Measurements from ENCODE around the gene HTRA3.

The HTRA3 gene

DNA sequence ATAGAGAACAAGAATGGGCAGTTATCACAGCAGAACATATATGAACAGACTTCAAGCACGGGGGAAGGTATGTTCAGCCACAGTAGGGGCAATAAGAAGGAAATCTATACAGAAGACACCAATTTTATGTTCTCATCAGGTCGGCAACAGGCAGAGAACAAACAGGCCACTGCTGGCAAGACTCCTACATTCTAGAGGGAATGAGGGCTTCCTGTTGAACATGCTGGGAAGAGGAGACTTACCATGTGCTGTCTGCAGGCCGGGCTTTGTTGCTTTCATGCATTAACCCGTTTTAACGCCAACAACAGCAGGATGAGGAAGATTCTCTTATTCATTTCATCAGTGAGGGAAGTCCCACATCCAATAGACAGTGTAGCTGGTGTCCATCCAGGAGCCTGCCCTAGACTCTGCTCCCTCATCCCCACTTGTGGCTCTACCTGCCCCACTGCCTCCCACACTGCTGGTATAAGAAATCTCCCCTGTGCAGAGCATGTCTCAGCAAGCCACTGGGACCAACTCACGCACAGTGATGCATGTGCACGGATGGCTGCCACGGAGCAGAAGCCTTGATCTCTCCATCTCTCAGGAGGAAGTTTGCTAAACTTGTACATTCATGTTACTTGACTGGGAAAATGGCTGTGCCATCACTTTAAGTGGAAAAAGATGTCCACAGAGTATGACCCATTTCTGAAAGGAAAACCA lies 86.5 kb downstream of the HTRA3 start:
- no peak for DNase-seq (ENCODE audit: low read depth in 2 of 2)
